Subcutaneous adipose tissue (tissue), 4 donors: ENCODE data around the gene CEP41. TPM values are rescaled to one million over a fixed set of nuclear protein-coding genes. Genes with fewer than 3 reads are reported as not detected.

Source experiments
- CTCF ChIP-seq: fragments of 450-650 bp; IDR thresholded peaks from one replicate; pipeline ENCODE4 v1.5.1; 2016; ENCODE audit warnings: low read depth, mild to moderate bottlenecking, control low read depth, antibody characterized with exemption, moderate library complexity
- total RNA-seq, 4 donors: library from RNA; depleted of rRNA; stranded (reverse); fragments of >200 nt; gene quantifications; one replicate each; pipeline ENCODE4 v1.1.0, GENCODE V29; 2016

CEP41 gene
- total RNA-seq, 4 donors from 2014 or later, result 3.2 to 6.0 (median 3.9) TPM

- no peak for TF ChIP-seq CTCF
These were observed 53.5 kb downstream of the CEP41 start for GRCh38 chr7:130387306-130387627.

- no peak for TF ChIP-seq CTCF
These were observed 53.9 kb downstream of the CEP41 start for GRCh38 chr7:130386876-130387275.

GRCh38 chr7:130385600-130386066 is 55.2 kb downstream of the CEP41 start:
- TF ChIP-seq CTCF, result no peak

- no peak for TF ChIP-seq CTCF
These were observed 55.8 kb downstream of the CEP41 start for GRCh38 chr7:130384841-130385599.

- TF ChIP-seq CTCF, result no peak
These were observed 56.4 kb downstream of the CEP41 start for GRCh38 chr7:130384371-130384801.

GRCh38 chr7:130383187-130383980 is 57.4 kb downstream of the CEP41 start:
- TF ChIP-seq CTCF, result no peak
